ENCODE data around the gene RMDN3.
A peak's percentile ranks its signal among the peaks of the same experiment; 100 is the strongest.

The RMDN3 gene

GRCh38 chr15:40755812-40756208 is 756 bp upstream of the RMDN3 start:
- Histone ChIP-seq H3K27ac (ENCODE audit: low read length) (peak overlapping the region; percentile 100), H3K9ac (ENCODE audit: low read depth, low read length) (peak overlapping the region; percentile 95), H3K9me3 (ENCODE audit: insufficient read depth, low read length, severe bottlenecking) (no peaks in the 10 kb centered on the region), H4K20me1 (ENCODE audit: insufficient read depth, low read length) (peaks cover 3% of the 10 kb centered on the region; the same call in 1 of the 2 replicates), H2AFZ (ENCODE audit: low read depth, low read length) (peak overlapping the region; percentile 92), H3K27me3 (ENCODE audit: insufficient read depth, low read length, poor library complexity) (no peaks in the 10 kb centered on the region), H3K4me2 (ENCODE audit: insufficient read depth, low read length) (peak overlapping the region; percentile 99), H3K4me3 (ENCODE audit: low read depth in 1 of 2, low read length in 2 of 2) (peak overlapping the region; percentile 36 to 98; a peak in 3 of 4 replicates), H3K36me3 (ENCODE audit: insufficient read depth, low read length) (peaks cover 20% of the 10 kb centered on the region), H3K4me1 (ENCODE audit: insufficient read depth, low read length) (peaks cover 41% of the 10 kb centered on the region), H3K79me2 (ENCODE audit: insufficient read depth, low read length) (peaks cover 34% of the 10 kb centered on the region)
- ATAC-seq (ENCODE audit: insufficient read depth, low read depth) (no peak), DNase-seq (peak; percentile 15)
- TF ChIP-seq CTCF (IDR thresholded peaks at IDR 0.05; ENCODE audit: borderline replicate concordance, extremely low read depth, low read length, poor library complexity, severe bottlenecking) (no peak), EZH2 (IDR thresholded peaks at IDR 0.05; ENCODE audit: borderline replicate concordance, low read depth, low read length, severe bottlenecking) (no peak)

- DNase-seq: no peak
Measured at GRCh38 chr15:40754574-40754882, 526 bp downstream of the RMDN3 start.

GRCh38 chr15:40751745-40752144 is 3.3 kb downstream of the RMDN3 start:
- no peak overlapping the region for H3K27ac ChIP-seq (ENCODE audit: low read length)

More at GRCh38 chr15:40754574-40754882, 526 bp downstream of the RMDN3 start:
- peak; percentile 10; the same call in 2 of the 3 replicates for ATAC-seq (ENCODE audit: insufficient read depth, low read depth)
- Histone ChIP-seq H3K36me3 (ENCODE audit: insufficient read depth, low read length) (peaks cover 31% of the 10 kb centered on the region), H3K79me2 (ENCODE audit: insufficient read depth, low read length) (peaks cover 38% of the 10 kb centered on the region), H3K4me3 (ENCODE audit: low read depth in 1 of 2, low read length in 2 of 2) (peak overlapping the region; percentile 96 to 98; a peak in 3 of 4 replicates), H3K4me2 (ENCODE audit: insufficient read depth, low read length) (peak overlapping the region; percentile 99), H3K9ac (ENCODE audit: low read depth, low read length) (peak overlapping the region; percentile 95), H3K27ac (ENCODE audit: low read length) (peak overlapping the region; percentile 74), H4K20me1 (ENCODE audit: insufficient read depth, low read length) (peaks cover 3% of the 10 kb centered on the region; the same call in 1 of the 2 replicates), H3K4me1 (ENCODE audit: insufficient read depth, low read length) (peaks cover 41% of the 10 kb centered on the region), H3K27me3 (ENCODE audit: insufficient read depth, low read length, poor library complexity) (no peaks in the 10 kb centered on the region), H3K9me3 (ENCODE audit: insufficient read depth, low read length, severe bottlenecking) (no peaks in the 10 kb centered on the region), H2AFZ (ENCODE audit: low read depth, low read length) (peak overlapping the region; percentile 93)
- no peak for TF ChIP-seq EZH2 (IDR thresholded peaks at IDR 0.05; ENCODE audit: borderline replicate concordance, low read depth, low read length, severe bottlenecking)

GRCh38 chr15:40750885-40751284 is 4.2 kb downstream of the RMDN3 start:
- Histone ChIP-seq H3K9ac (ENCODE audit: low read depth, low read length) (no peak overlapping the region), H3K36me3 (ENCODE audit: insufficient read depth, low read length) (peaks cover 51% of the 10 kb centered on the region), H3K27me3 (ENCODE audit: insufficient read depth, low read length, poor library complexity) (no peaks in the 10 kb centered on the region), H2AFZ (ENCODE audit: low read depth, low read length) (no peak overlapping the region), H3K4me1 (ENCODE audit: insufficient read depth, low read length) (peaks cover 41% of the 10 kb centered on the region), H3K4me3 (ENCODE audit: low read depth in 1 of 2, low read length in 2 of 2) (no peak overlapping the region), H3K27ac (ENCODE audit: low read length) (no peak overlapping the region), H4K20me1 (ENCODE audit: insufficient read depth, low read length) (peaks cover 8% of the 10 kb centered on the region; the same call in 1 of the 2 replicates), H3K4me2 (ENCODE audit: insufficient read depth, low read length) (no peak overlapping the region), H3K9me3 (ENCODE audit: insufficient read depth, low read length, severe bottlenecking) (no peaks in the 10 kb centered on the region), H3K79me2 (ENCODE audit: insufficient read depth, low read length) (peaks cover 38% of the 10 kb centered on the region)
- ATAC-seq (ENCODE audit: insufficient read depth, low read depth) (no peak), DNase-seq (no peak)
- TF ChIP-seq CTCF (IDR thresholded peaks at IDR 0.05; ENCODE audit: borderline replicate concordance, extremely low read depth, low read length, poor library complexity, severe bottlenecking): no peak

More at GRCh38 chr15:40751745-40752144, 3.3 kb downstream of the RMDN3 start:
- H3K27me3 ChIP-seq (ENCODE audit: insufficient read depth, low read length, poor library complexity): no peaks in the 10 kb centered on the region
- TF ChIP-seq CTCF (IDR thresholded peaks at IDR 0.05; ENCODE audit: borderline replicate concordance, extremely low read depth, low read length, poor library complexity, severe bottlenecking): no peak
- no peak overlapping the region for H2AFZ ChIP-seq (ENCODE audit: low read depth, low read length)
- H3K4me1 ChIP-seq (ENCODE audit: insufficient read depth, low read length): peaks cover 42% of the 10 kb centered on the region
- H3K79me2 ChIP-seq (ENCODE audit: insufficient read depth, low read length): peaks cover 38% of the 10 kb centered on the region
- peak overlapping the region; percentile 19; the same call in 1 of the 2 replicates for H3K4me2 ChIP-seq (ENCODE audit: insufficient read depth, low read length)
- no peaks in the 10 kb centered on the region for H3K9me3 ChIP-seq (ENCODE audit: insufficient read depth, low read length, severe bottlenecking)
- H4K20me1 ChIP-seq (ENCODE audit: insufficient read depth, low read length): peaks cover 8% of the 10 kb centered on the region; the same call in 1 of the 2 replicates
- no peak overlapping the region for H3K4me3 ChIP-seq (ENCODE audit: low read depth in 1 of 2, low read length in 2 of 2)
- peaks cover 51% of the 10 kb centered on the region for H3K36me3 ChIP-seq (ENCODE audit: insufficient read depth, low read length)
- ATAC-seq (ENCODE audit: insufficient read depth, low read depth): no peak
- no peak overlapping the region for H3K9ac ChIP-seq (ENCODE audit: low read depth, low read length)
- DNase-seq: no peak
